Activated CD4-positive, alpha-beta T cell treated with anti-CD3 and anti-CD28 coated beads, Interleukin-2, Interleukin-6, amounts not matched to agents 100 ng/mL and 50 ng/mL, durations not matched to agents 16 hours and 8 hours (primary cell): ENCODE results near the gene KCNQ1.

Experiments
- DNase-seq: peaks from one replicate; pipeline ENCODE4 v3.0.0-alpha.2; 2020

Gene KCNQ1

GRCh38 chr11:2820976-2821375, 376.2 kb downstream of the KCNQ1 start:
- no peak for DNase-seq

DNA sequence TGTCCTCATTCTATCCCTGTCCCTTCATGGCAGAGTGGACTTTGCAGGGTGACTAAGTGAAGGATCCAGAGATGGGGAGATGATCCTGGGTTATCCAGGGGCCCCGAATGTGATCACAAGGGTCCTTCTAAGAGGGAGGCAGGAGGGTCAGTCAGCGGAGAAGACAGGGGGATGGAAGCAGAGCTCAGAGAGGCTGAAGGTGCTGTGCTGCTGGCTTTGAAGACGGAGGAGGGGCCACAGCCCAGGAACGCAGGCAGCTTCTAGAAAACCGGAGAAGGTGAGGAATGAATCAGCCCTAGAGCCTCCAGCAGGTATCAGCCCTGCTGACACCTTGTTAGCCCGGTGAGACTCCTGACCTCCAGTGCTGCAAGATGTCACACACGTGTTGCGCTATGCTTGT, 377.1 kb downstream of the KCNQ1 start:
- DNase-seq: no peak

GRCh38 chr11:2824851-2825250, 380.0 kb downstream of the KCNQ1 start:
- DNase-seq: no peak

DNA sequence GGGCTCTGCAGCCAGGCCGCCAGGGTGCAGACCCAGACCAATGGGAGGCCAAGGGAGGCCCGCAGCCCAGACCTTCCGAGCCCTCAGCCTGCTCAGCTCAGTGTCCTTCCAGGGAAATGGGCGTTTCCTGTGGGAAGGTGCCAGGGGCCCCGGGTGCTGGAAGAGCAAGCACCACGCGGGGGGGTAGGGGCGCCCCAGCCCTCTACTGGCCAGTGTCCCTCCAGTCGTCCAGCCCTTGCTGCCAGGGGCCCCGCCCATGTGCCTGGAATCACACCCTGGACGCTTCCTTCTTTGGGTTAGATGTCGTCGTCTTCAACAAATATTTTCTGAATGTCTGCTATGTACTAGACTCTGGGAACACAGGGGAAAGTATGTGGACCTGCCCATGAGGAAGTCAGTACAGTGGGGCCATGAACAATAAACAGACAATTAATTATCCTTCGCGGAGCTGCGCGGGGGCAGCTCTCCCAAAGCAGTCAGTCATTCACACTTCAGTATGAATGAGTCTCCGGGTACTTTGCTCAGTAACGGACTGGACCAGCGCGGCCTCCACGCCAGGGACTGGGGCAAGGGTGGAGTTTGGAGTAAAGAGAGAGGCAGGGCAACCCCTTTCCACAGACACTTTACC, 380.6 kb downstream of the KCNQ1 start:
- no peak for DNase-seq

DNA sequence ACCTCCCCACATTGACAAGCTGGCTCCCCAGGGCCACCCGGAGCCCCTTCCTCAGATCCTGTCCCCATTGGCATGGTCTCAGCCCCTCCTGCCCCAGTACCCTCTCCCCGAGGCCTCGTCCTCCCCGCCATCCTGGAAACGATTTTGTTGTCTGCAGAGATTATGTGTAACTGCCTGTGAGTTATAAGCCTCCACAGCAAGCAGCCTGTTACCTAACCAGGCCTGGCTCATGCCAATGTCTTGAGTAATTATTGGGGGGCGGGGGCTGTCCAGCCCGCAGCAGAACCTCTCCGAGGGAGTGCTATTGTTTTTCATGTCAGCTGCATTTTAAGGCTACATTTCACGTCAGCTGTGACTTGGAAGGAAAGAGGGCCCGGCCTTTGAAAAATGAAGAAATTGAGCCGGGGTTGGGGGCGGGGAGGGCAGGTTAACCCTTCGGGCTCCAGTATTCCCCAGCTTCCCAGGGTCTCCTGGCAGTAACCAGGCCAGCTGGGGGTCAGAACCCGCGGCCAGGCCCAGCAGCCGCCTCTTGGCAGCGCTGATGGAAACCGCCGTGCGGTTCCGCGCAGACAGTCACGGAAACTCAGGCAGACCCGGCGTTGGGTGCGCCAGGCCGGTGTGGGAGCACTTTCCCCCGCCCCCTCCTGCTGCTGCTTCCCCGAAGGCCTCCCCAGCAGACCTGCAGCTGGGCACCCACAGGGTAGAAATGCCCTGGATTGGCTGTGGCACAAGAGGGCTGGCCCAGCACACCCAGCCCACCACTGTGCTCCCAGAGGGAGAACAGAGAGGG, 381.3 kb downstream of the KCNQ1 start:
- no peak for DNase-seq

DNA sequence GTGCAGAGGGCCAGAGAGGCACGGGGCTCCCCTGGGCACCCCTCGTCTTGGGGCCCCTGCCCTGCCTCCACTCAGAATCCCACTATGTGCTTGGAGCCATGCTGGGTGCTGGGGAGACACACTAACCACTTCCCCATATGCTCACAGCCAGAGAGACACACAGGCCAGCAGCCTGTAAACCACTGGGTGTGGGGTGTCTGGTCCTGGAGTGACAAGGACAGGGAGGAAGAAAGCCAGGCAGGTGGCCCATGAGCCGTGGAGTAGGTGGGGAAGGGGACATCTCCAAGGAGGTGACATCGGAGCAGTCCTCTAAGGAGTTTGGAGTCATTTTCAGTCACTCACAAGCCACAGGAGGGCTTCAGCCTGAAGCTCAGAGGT, 381.9 kb downstream of the KCNQ1 start:
- no peak for DNase-seq

DNA sequence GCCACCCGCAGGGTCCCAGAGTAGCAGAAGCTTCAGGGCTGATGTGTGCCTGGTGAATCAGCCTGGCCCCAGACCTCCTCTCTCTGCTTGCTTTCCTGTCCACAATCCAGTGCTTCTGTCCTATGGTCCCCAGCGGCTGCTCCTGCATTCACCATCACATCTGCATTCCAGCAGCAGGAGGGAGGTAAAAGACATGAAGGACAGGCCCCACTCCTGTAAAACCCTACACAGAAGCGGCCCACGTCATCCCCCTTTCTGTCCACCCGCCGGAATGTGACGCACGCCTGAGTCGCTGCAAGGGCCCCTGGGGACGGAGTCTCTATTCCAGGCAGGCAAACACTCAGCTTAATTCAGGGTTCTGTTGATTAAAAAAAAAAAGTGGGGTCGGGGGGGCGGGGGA, 382.4 kb downstream of the KCNQ1 start:
- no peak for DNase-seq

- DNase-seq: no peak
Observed at GRCh38 chr11:2827792-2828191, 383.0 kb downstream of the KCNQ1 start.

DNA sequence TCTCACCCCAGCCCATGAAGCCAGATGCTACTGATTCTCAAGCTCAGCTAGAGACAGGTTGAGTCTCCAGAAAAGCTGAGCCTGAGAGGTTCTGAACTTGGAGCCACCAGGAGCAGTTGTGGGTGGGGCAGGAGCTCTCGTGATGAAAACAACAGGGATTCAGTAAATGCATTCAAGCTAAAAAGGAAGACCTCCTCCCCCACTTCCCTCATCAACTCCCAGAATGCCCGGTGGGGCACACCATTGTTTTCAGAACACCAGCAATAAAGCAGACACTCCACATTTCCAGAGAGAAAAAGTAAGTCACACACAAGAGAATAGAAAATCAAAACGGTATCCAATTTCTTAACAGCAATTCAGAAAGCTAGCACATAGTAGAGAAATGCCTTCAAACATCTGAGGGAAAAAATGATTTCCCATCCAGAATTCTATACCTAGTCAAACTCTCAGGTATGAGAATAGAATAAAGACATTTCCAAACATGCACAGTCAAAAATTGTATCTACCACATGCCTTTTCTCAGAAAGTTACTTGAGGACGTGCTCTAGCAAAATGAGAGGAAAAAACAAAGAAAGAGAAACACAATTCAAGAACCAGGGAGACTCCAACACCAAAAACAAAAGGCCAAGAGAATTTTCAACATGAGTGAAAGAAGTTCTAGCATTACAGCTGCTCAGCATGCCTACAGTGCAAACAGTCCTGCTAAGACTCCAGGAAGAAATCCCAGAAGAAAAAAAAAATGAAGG, 383.9 kb downstream of the KCNQ1 start:
- DNase-seq: no peak

- DNase-seq: no peak
Observed at GRCh38 chr11:2830030-2830812, 385.4 kb downstream of the KCNQ1 start.

DNA sequence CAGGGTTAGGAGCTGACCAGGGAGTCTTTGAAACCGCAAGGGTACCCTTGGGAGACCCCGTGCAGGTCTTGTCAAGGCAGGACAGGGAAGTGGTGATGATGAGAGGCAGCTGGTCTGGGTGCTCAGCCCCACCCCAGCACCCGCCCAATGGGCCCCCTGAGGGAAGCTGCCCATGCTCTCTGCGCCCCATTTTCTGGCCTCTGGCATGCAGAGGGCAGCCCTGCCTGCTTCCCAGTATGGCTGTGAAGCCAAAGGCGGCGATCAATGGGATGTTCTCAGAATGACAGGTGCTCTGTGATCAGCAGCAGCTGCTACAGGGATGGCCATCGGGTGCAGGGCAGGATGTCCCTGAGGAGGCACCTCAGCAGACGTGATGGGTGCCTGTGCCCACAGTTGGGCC, 386.1 kb downstream of the KCNQ1 start:
- DNase-seq: no peak

- DNase-seq: no peak
Observed at GRCh38 chr11:2831781-2832532, 387.1 kb downstream of the KCNQ1 start.

- no peak for DNase-seq
Observed at GRCh38 chr11:2832533-2833020, 387.8 kb downstream of the KCNQ1 start.

GRCh38 chr11:2833051-2833715, 388.4 kb downstream of the KCNQ1 start:
- DNase-seq: no peak

GRCh38 chr11:2833716-2834502, 389.1 kb downstream of the KCNQ1 start:
- DNase-seq: no peak

GRCh38 chr11:2834503-2835273, 389.9 kb downstream of the KCNQ1 start:
- DNase-seq: no peak

GRCh38 chr11:2835296-2835695, 390.5 kb downstream of the KCNQ1 start:
- DNase-seq: no peak

GRCh38 chr11:2835751-2836150, 390.9 kb downstream of the KCNQ1 start:
- no peak for DNase-seq

DNA sequence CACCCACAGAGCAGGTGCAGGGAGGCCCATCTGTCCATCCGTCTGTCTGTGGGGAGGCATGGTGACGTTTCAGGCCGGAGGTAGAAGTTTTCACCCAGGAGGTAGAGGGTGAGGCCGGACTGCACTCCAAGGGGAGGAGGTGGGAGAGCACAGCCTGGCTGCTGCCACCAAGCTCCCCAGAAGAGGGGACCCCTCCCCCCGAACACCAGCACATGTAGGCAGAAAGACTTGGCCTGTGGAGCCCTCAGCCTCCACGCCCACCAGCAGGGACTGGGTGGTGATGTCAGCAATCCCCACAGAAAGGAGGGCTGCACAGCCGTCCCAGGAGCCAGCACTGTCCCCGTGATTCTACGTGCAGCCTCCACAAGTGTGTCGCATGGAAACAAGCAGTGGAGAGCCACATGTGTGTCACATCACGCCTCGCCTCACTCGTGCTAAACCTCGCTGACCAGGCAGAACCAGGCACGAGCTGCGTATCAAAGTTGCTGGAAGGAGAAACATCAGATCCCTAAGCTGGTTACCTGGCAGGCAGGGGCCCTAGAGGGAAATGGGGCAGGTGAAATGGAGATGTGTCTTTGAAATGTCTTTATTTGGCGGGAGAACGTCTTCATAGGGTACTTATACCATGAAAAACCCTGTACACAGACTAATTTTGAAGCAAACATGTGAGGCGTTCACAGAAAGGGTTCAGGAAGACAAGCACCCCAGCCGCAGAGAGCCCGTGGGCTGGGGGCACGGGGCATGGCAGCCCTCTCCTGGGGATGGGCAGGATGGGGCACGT, 391.7 kb downstream of the KCNQ1 start:
- no peak for DNase-seq
